HEK293T (cell line): ENCODE measurements around the gene MNAT1.

Experiments
- CTCF ChIA-PET: fragments of 350-600 bp; formaldehyde crosslinking; extraction: SDS; loops from one replicate; lab custom pipeline; 2021; ENCODE audit warnings: antibody characterized with exemption, inconsistent platforms; lab: Yijun Ruan, JAX
- POLR2A ChIA-PET: fragments of 350-600 bp; formaldehyde crosslinking; extraction: SDS; loops from one replicate; lab custom pipeline; 2020; ENCODE audit warnings: antibody characterized with exemption, inconsistent platforms; lab: Yijun Ruan, JAX
- DNase-seq: peaks from one replicate; pipeline ENCODE4 v3.0.0; 2012; ENCODE audit warnings: mixed read lengths; ENCODE audit errors: extremely low spot score
- ARNT ChIP-seq: fragments of 450-650 bp; IDR thresholded peaks from 2 replicates; pipeline ENCODE4 v1.6.1; 2017; ENCODE audit warnings: mild to moderate bottlenecking
- BHLHE40 ChIP-seq: fragments of 450-650 bp; IDR thresholded peaks from 2 replicates; pipeline ENCODE4 v1.6.1; 2016; ENCODE audit warnings: mild to moderate bottlenecking, moderate library complexity, borderline replicate concordance
- CTBP1 ChIP-seq: fragments of 450-650 bp; IDR thresholded peaks from 2 replicates; pipeline ENCODE4 v1.6.1; 2016; ENCODE audit warnings: borderline replicate concordance
- ELF4 ChIP-seq: fragments of 450-650 bp; IDR thresholded peaks from 2 replicates; pipeline ENCODE4 v1.6.1; 2017; ENCODE audit warnings: antibody characterized with exemption
- FOXA1 ChIP-seq: fragments of 450-650 bp; IDR thresholded peaks from 2 replicates; pipeline ENCODE4 v1.6.1; 2016; ENCODE audit warnings: mild to moderate bottlenecking
- FOXK2 ChIP-seq: fragments of 450-650 bp; IDR thresholded peaks from 2 replicates; pipeline ENCODE4 v1.6.1; 2016; ENCODE audit warnings: mild to moderate bottlenecking
- FOXM1 ChIP-seq: fragments of 450-650 bp; IDR thresholded peaks from 2 replicates; pipeline ENCODE4 v1.6.1; 2017; ENCODE audit warnings: mild to moderate bottlenecking, borderline replicate concordance
- HDGF ChIP-seq: fragments of 450-650 bp; IDR thresholded peaks from 2 replicates; pipeline ENCODE4 v1.6.1; 2017; ENCODE audit warnings: antibody characterized with exemption, borderline replicate concordance
- L3MBTL2 ChIP-seq: fragments of 450-650 bp; conservative IDR thresholded peaks from 2 replicates; pipeline ENCODE4 v1.6.1; 2016; ENCODE audit warnings: mild to moderate bottlenecking
- LEF1 ChIP-seq: fragments of 450-650 bp; IDR thresholded peaks from 2 replicates; pipeline ENCODE4 v1.6.1; 2017; ENCODE audit warnings: mild to moderate bottlenecking, borderline replicate concordance
- NFRKB ChIP-seq: fragments of 450-650 bp; IDR thresholded peaks from 2 replicates; pipeline ENCODE4 v1.6.1; 2016; ENCODE audit warnings: mild to moderate bottlenecking, moderate library complexity
- SP1 ChIP-seq: fragments of 450-650 bp; IDR thresholded peaks from 2 replicates; pipeline ENCODE4 v1.6.1; 2017
- SUZ12 ChIP-seq: fragments of 450-650 bp; IDR thresholded peaks from 2 replicates; pipeline ENCODE4 v1.6.1; 2016; ENCODE audit warnings: mild to moderate bottlenecking
- TARDBP ChIP-seq: fragments of 450-650 bp; IDR thresholded peaks from 2 replicates; pipeline ENCODE4 v1.6.1; 2016
- ZNF384 ChIP-seq: fragments of 450-650 bp; IDR thresholded peaks from 2 replicates; pipeline ENCODE4 v1.6.1; 2016
- TF ChIP-seq, protein P1 (sequence below): fragments of 450-650 bp; IDR thresholded peaks from 2 replicates; pipeline ENCODE4 v1.6.1; 2016

The MNAT1 gene

GRCh38 chr14:60734465-60735242, at the start of gene MNAT1:
MNAT1 (plus strand) TSS chr14:60734761; CDS start chr14:60734863, 102 bp downstream.
- ChIA-PET CTCF (no interaction called here), POLR2A (interaction anchor here (1.4 kb wide), 2 partner anchors 81 to 85 kb away, joined by 3 to 4 read pairs; no protein-coding TSS in a partner anchor)
- TF ChIP-seq SUZ12: no peak
- TF ChIP-seq, protein P1, sequence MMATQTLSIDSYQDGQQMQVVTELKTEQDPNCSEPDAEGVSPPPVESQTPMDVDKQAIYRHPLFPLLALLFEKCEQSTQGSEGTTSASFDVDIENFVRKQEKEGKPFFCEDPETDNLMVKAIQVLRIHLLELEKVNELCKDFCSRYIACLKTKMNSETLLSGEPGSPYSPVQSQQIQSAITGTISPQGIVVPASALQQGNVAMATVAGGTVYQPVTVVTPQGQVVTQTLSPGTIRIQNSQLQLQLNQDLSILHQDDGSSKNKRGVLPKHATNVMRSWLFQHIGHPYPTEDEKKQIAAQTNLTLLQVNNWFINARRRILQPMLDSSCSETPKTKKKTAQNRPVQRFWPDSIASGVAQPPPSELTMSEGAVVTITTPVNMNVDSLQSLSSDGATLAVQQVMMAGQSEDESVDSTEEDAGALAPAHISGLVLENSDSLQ: peak; percentile 60
- peak; percentile 66 for TF ChIP-seq L3MBTL2
- no peak for TF ChIP-seq LEF1
- no peak for TF ChIP-seq SP1
- TF ChIP-seq NFRKB: no peak
- TF ChIP-seq ELF4: 0 out of 2 replicates have a peak, but pooled peaks have one; percentile 28
- TF ChIP-seq ARNT: peak; percentile 66; the same call in 1 of the 2 replicates
- TF ChIP-seq FOXK2: no peak
- TF ChIP-seq FOXA1: no peak
- TF ChIP-seq BHLHE40: no peak
- TF ChIP-seq TARDBP: no peak
- no peak for TF ChIP-seq ZNF384
- no peak for TF ChIP-seq HDGF
- TF ChIP-seq FOXM1: peak; percentile 70; the same call in 1 of the 2 replicates
- TF ChIP-seq CTBP1: peak; percentile 81
- DNase-seq: peak; percentile 72

- CTCF ChIA-PET: no interaction called here
- DNase-seq: no peak
- POLR2A ChIA-PET: no interaction called here
- TF ChIP-seq FOXM1: no peak
- TF ChIP-seq, protein P1: no peak
Observed at GRCh38 chr14:60686865-60687264, 47.7 kb upstream of the MNAT1 start.

- CTCF ChIA-PET: interaction anchor here (1.0 kb wide), 1 partner anchor 35 kb away, joined by 3 read pairs; no protein-coding TSS in a partner anchor
- DNase-seq: no peak
- TF ChIP-seq, protein P1: no peak
- no peak for TF ChIP-seq SP1
- no peak for TF ChIP-seq HDGF
- no peak for TF ChIP-seq BHLHE40
- TF ChIP-seq NFRKB: no peak
- TF ChIP-seq ZNF384: no peak
- no peak for TF ChIP-seq FOXA1
- TF ChIP-seq FOXK2: no peak
- TF ChIP-seq FOXM1: no peak
- TF ChIP-seq SUZ12: no peak
- TF ChIP-seq CTBP1: no peak
- no peak for TF ChIP-seq ELF4
- no peak for TF ChIP-seq TARDBP
- no peak for TF ChIP-seq ARNT
- POLR2A ChIA-PET: interaction anchor here (1.0 kb wide), 1 partner anchor 36 kb away, joined by 3 read pairs; no protein-coding TSS in a partner anchor
Observed at GRCh38 chr14:60691383-60692113, 43.0 kb upstream of the MNAT1 start.

GRCh38 chr14:60695327-60695726, 39.2 kb upstream of the MNAT1 start:
- POLR2A ChIA-PET: no interaction called here
- DNase-seq: no peak
- no peak for TF ChIP-seq FOXM1
- TF ChIP-seq TARDBP: no peak
- TF ChIP-seq SUZ12: no peak
- TF ChIP-seq BHLHE40: no peak
- no peak for TF ChIP-seq NFRKB
- no peak for TF ChIP-seq FOXK2
- no peak for TF ChIP-seq ARNT
- no peak for TF ChIP-seq FOXA1
- no peak for TF ChIP-seq ZNF384
- TF ChIP-seq ELF4: no peak
- CTCF ChIA-PET: no interaction called here

DNA sequence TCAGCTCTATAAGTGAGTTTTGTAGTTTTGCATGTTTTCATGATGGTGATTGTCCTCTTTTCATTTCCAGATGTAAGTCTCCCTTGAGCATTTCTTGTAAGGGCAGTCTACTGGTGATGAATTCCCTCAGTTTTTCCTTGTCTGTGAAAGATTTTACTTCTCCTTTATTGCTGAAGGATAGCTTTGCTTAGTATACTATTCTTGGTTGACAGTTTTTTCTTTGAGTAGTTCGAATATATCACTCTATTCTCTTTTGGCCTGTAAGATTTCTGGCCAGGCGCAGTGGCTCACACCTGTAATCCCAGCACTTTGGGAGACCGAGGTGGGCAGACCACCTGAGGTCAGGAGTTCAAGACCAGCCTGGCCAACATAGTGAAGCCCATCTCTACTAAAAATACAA, 34.0 kb upstream of the MNAT1 start:
- ChIA-PET POLR2A (no interaction called here), CTCF (no interaction called here)
- no peak for DNase-seq
- no peak for TF ChIP-seq SP1

GRCh38 chr14:60705100-60705499, 29.5 kb upstream of the MNAT1 start:
- TF ChIP-seq L3MBTL2 (no peak), BHLHE40 (no peak), LEF1 (no peak), FOXK2 (no peak), SUZ12 (no peak), SP1 (no peak), TARDBP (no peak), ZNF384 (no peak), NFRKB (no peak), FOXA1 (no peak), ARNT (no peak), CTBP1 (no peak), FOXM1 (no peak), ELF4 (no peak), HDGF (no peak)
- TF ChIP-seq, protein P1: no peak
- ChIA-PET POLR2A (interaction anchor here (1.8 kb wide), 1 partner anchor 16 kb away, joined by 4 read pairs; no protein-coding TSS in a partner anchor), CTCF (interaction anchor here (0.6 to 0.7 kb wide), 2 partner anchors 235 to 690 kb away, joined by 3 to 10 read pairs; no protein-coding TSS in a partner anchor)
- no peak for DNase-seq
